H1 (cell line): ENCODE data around the gene N4BP3. TPM values are rescaled to one million over a fixed set of nuclear protein-coding genes. Genes with fewer than 3 reads are reported as not detected.

ENCODE experiments used
- CEBPB ChIP-seq: IDR thresholded peaks from 2 replicates; pipeline ENCODE4 v1.6.1; 2012; ENCODE audit warnings: low read depth, low read length
- CHD7 ChIP-seq: fragments of 300-600 bp; sonication (generic); IDR thresholded peaks from 2 replicates; pipeline ENCODE4 v1.7.1; 2012; ENCODE audit warnings: low read length, moderate library complexity, mild to moderate bottlenecking, inconsistent platforms; ENCODE audit not compliant: insufficient replicate concordance
- CTBP2 ChIP-seq: IDR thresholded peaks from 2 replicates; pipeline ENCODE4 v1.7.0; 2011; ENCODE audit warnings: borderline replicate concordance, mild to moderate bottlenecking, moderate library complexity, mixed read lengths, low read length; ENCODE audit not compliant: insufficient read depth, insufficient read length
- JUND ChIP-seq: IDR thresholded peaks from 2 replicates; pipeline ENCODE4 v1.6.1; 2011; ENCODE audit warnings: mild to moderate bottlenecking, improper control_type of control experiment, low read length
- SIRT6 ChIP-seq: IDR thresholded peaks from one replicate; pipeline ENCODE4 v1.7.1; 2012; ENCODE audit warnings: low read length, inconsistent platforms
- SP2 ChIP-seq: IDR thresholded peaks from 2 replicates; pipeline ENCODE4 v1.6.1; 2012; ENCODE audit warnings: mild to moderate bottlenecking, low read length, inconsistent platforms
- polyA plus RNA-seq, 7 experiments: library from polyadenylated mRNA; depleted of rRNA in 3 of 7; stranded (reverse) in 5 of 7; unstranded in 2 of 7; fragments of >200 nt in 5 of 7; fragments of 200-250 nt in 2 of 7; gene quantifications; 1 replicate in 5 of 7; 2 replicates in 1 of 7; 4 replicates in 1 of 7; pipeline versions ENCODE4 v1.2.1 to v1.2.3, GENCODE V29; 2011 to 2013; ENCODE audit warnings: missing spikeins in 2 of 7, mixed read lengths in 2 of 7
- total RNA-seq: library from RNA; stranded (reverse); fragmentation: NEBNext Ultra II Directional; extraction: Animal tissue kit (Norgen Biotek cat#: 25700); gene quantifications from 2 replicates; pipeline ENCODE4 v1.2.1, GENCODE V29; 2021

The N4BP3 gene
- total and polyA plus RNA-seq, 2 of the 8 experiments (the other 6 are each of a cell fraction or from before 2014, with no cell fraction given): 13.1 to 39.2 TPM

- TF ChIP-seq CEBPB (no peak), CHD7 (no peak), JUND (no peak), CTBP2 (no peak), SIRT6 (no peak), SP2 (no peak)
These were observed 34.9 kb upstream of the N4BP3 start (continued) for GRCh38 chr5:178078197-178079010.
